GM12878 (cell line): ENCODE results near the gene FGFBP3. TPM values are rescaled to one million over a fixed set of nuclear protein-coding genes. Genes with fewer than 3 reads are reported as not detected.

Source experiments
- ATAC-seq: fragments of 200-7000 bp; cut with Tn5 transposase; 3 replicates; pipeline ENCODE4 v1.9.1; 2020; ENCODE audit warnings: mild to moderate bottlenecking, moderate library complexity
- BruUV-seq: library from RNA; stranded (reverse); fragments of 400-500 nt; replicated peaks from 2 replicates; lab custom pipeline; 2021; lab: Mats Ljungman, UMichigan
- CTCF ChIA-PET: fragments of 300-600 bp; sonication (Branson Sonifier 250); formaldehyde crosslinking; extraction: SDS; loops from one replicate; lab custom pipeline; 2021; ENCODE audit warnings: inconsistent platforms; lab: Yijun Ruan, JAX
- POLR2A ChIA-PET: fragments of 350-600 bp; formaldehyde crosslinking; extraction: SDS; loops from one replicate; lab custom pipeline; 2021; ENCODE audit warnings: inconsistent platforms; lab: Charles Lee
- RAD21 ChIA-PET: fragments of 300-600 bp; sonication (Branson Sonifier 250); formaldehyde crosslinking; loops from one replicate; lab custom pipeline; 2023; ENCODE audit warnings: antibody characterized with exemption; ENCODE audit not compliant: unreplicated experiment; lab: Charles Lee
- SMC1A ChIA-PET: fragments of 300-600 bp; sonication (Branson Sonifier 250); formaldehyde crosslinking; loops from one replicate; lab custom pipeline; 2023; ENCODE audit not compliant: unreplicated experiment, uncharacterized antibody; lab: Charles Lee
- DNase-seq: peaks from one replicate; pipeline ENCODE4 v3.0.0-alpha.2; 2011; ENCODE audit warnings: low read depth, low spot score
- FAIRE-seq: peaks from 3 replicates; lab custom pipeline; 2011; peaks lifted over from hg19 to GRCh38; lab: Jason Lieb, UNC
- H2AFZ ChIP-seq: 2 replicates; pipeline ENCODE4 v1.6.0; 2011; ENCODE audit warnings: low read depth, low read length, control low read depth; ENCODE audit not compliant: control insufficient read depth
- H3K27ac ChIP-seq: 2 replicates; pipeline ENCODE4 v1.5.1; 2011; ENCODE audit warnings: control low read depth; ENCODE audit not compliant: control insufficient read depth, insufficient read depth
- H3K27me3 ChIP-seq, 2 experiments: replicated peaks in 1 of 2; 2 replicates each; pipeline versions ENCODE4 v1.6.0 to v1.6.1; 2011; ENCODE audit warnings: low read length in 1 of 2; ENCODE audit not compliant: control insufficient read depth in 2 of 2, insufficient read depth in 2 of 2
- H3K36me3 ChIP-seq, 2 experiments: 2 replicates each; pipeline ENCODE4 v1.5.1; 2011; ENCODE audit warnings: low read length in 1 of 2; ENCODE audit not compliant: control insufficient read depth in 2 of 2, insufficient read depth in 2 of 2
- H3K4me1 ChIP-seq: 2 replicates; pipeline ENCODE4 v1.6.1; 2011; ENCODE audit warnings: mild to moderate bottlenecking, low read length, moderate library complexity, mixed read lengths; ENCODE audit not compliant: control insufficient read depth, insufficient read depth
- H3K4me2 ChIP-seq: 2 replicates; pipeline ENCODE4 v1.6.0; 2011; ENCODE audit warnings: control low read depth; ENCODE audit not compliant: control insufficient read depth, insufficient read depth
- H3K4me3 ChIP-seq: fragments of 200-600 bp; sonication (generic); 2 replicates; pipeline ENCODE4 v1.5.1; 2016
- H3K79me2 ChIP-seq: 2 replicates; pipeline ENCODE4 v1.6.0; 2011; ENCODE audit warnings: low read length; ENCODE audit not compliant: control insufficient read depth, insufficient read depth
- H3K9ac ChIP-seq: 2 replicates; pipeline ENCODE4 v1.8.0; 2011; ENCODE audit warnings: low read length, control low read depth, mixed read lengths; ENCODE audit not compliant: control insufficient read depth, insufficient read depth
- H3K9me3 ChIP-seq: replicated peaks from 3 replicates; pipeline ENCODE4 v1.5.1; 2011; ENCODE audit warnings: mild to moderate bottlenecking, low read length; ENCODE audit not compliant: control insufficient read depth, insufficient read depth
- H4K20me1 ChIP-seq: 2 replicates; pipeline ENCODE4 v1.6.0; 2011; ENCODE audit not compliant: control insufficient read depth, insufficient read depth
- BCL3 ChIP-seq: IDR thresholded peaks from 2 replicates; pipeline ENCODE4 v1.6.1; 2011; ENCODE audit warnings: borderline replicate concordance, low read depth, mild to moderate bottlenecking, moderate library complexity, low read length; ENCODE audit not compliant: insufficient read depth, poor library complexity, severe bottlenecking
- BMI1 ChIP-seq: fragments of 450-650 bp; IDR thresholded peaks from 2 replicates; pipeline ENCODE4 v1.6.1; 2016; ENCODE audit warnings: mild to moderate bottlenecking, moderate library complexity, borderline replicate concordance
- CTCF ChIP-seq, 3 experiments: IDR thresholded peaks in 2 of 3; conservative IDR thresholded peaks in 1 of 3; 2 replicates each; pipeline ENCODE4 v1.5.1; 2011; ENCODE audit warnings: low read depth in 3 of 3, low read length in 3 of 3, mild to moderate bottlenecking in 3 of 3, control low read depth in 2 of 3, moderate library complexity in 2 of 3, inconsistent platforms in 1 of 3, mixed read lengths in 1 of 3; ENCODE audit not compliant: control insufficient read depth in 2 of 3, insufficient read depth in 1 of 3; ENCODE audit errors: extremely low read depth in 1 of 3
- FOXM1 ChIP-seq: IDR thresholded peaks from 2 replicates; pipeline ENCODE4 v1.6.1; 2012; ENCODE audit warnings: low read depth, mild to moderate bottlenecking, inconsistent platforms, low read length, moderate library complexity
- IKZF1 ChIP-seq: fragments of 450-650 bp; conservative IDR thresholded peaks from 2 replicates; pipeline ENCODE4 v1.6.1; 2017; ENCODE audit warnings: antibody characterized with exemption, mild to moderate bottlenecking
- MLLT1 ChIP-seq: fragments of 450-650 bp; IDR thresholded peaks from 2 replicates; pipeline ENCODE4 v1.6.1; 2016; ENCODE audit warnings: mild to moderate bottlenecking
- NR2C1 ChIP-seq: fragments of 450-650 bp; IDR thresholded peaks from 2 replicates; pipeline ENCODE4 v1.6.1; 2017; ENCODE audit warnings: antibody characterized with exemption, mild to moderate bottlenecking, moderate library complexity
- YBX1 ChIP-seq: fragments of 450-650 bp; IDR thresholded peaks from 2 replicates; pipeline ENCODE4 v1.6.1; 2016; ENCODE audit warnings: antibody characterized with exemption
- YY1 ChIP-seq: IDR thresholded peaks from 2 replicates; pipeline ENCODE4 v1.6.1; 2011; ENCODE audit warnings: low read depth, mild to moderate bottlenecking, low read length
- WGBS: methylation state at CpG from one replicate; pipeline ENCODE4 v1.1.6; 2016; ENCODE audit warnings: low lambda C conversion rate; ENCODE audit not compliant: insufficient replicate concordance, insufficient coverage; ENCODE audit errors: missing lambda C conversion rate; 5-methylcytosine and 5-hydroxymethylcytosine counted together
- in situ Hi-C: fragments of 300-500 bp; cut with MboI; formaldehyde crosslinking; loops from 9 replicates; pipeline ENCODE4 v1.14.3; 2018; ENCODE audit warnings: mixed read lengths
- intact Hi-C: fragments of 100-400 bp; cut with micrococcal nuclease; formaldehyde crosslinking; loops from one replicate; pipeline ENCODE4 v1.14.2; 2022; ENCODE audit not compliant: unreplicated experiment
- polyA plus RNA-seq, 11 experiments: library from polyadenylated mRNA; depleted of rRNA in 4 of 11; unstranded in 6 of 11; stranded (reverse) in 5 of 11; fragments of >200 nt; fragmentation: Nextera tagmentation in 4 of 11; fragmentation: Illumina TruSeq in 1 of 11; extraction: Ambion mirVana in 4 of 11; extraction: Trizol in 1 of 11; gene quantifications; 1 replicate in 1 of 11; 2 replicates in 10 of 11; pipeline versions ENCODE4 v1.2.1 to v1.2.3, GENCODE V29; 2011 to 2016; ENCODE audit warnings: inconsistent platforms in 2 of 11, missing spikeins in 2 of 11, low read depth in 1 of 11
- total RNA-seq, 4 experiments: library from RNA; depleted of rRNA in 3 of 4; stranded (reverse); fragments of >200 nt in 3 of 4; fragmentation: Illumina TruSeq in 1 of 4; extraction: Trizol in 1 of 4; gene quantifications; 2 replicates each; pipeline versions ENCODE4 v1.2.1 to v1.2.3, GENCODE V29; 2013 to 2021
- TF ChIP-seq, protein P1 (sequence below): IDR thresholded peaks from 2 replicates; pipeline ENCODE4 v1.6.1; 2012; ENCODE audit warnings: low read length, inconsistent platforms
- TF ChIP-seq, protein P2 (sequence below): fragments of 450-650 bp; IDR thresholded peaks from 2 replicates; pipeline ENCODE4 v1.6.1; 2016; ENCODE audit warnings: mild to moderate bottlenecking

FGFBP3 gene
- total and polyA plus RNA-seq, 10 of the 15 experiments (the other 5 are each of a cell fraction or from before 2014, with no cell fraction given): 0.08 to 1.0 (median 0.23) TPM

DNA sequence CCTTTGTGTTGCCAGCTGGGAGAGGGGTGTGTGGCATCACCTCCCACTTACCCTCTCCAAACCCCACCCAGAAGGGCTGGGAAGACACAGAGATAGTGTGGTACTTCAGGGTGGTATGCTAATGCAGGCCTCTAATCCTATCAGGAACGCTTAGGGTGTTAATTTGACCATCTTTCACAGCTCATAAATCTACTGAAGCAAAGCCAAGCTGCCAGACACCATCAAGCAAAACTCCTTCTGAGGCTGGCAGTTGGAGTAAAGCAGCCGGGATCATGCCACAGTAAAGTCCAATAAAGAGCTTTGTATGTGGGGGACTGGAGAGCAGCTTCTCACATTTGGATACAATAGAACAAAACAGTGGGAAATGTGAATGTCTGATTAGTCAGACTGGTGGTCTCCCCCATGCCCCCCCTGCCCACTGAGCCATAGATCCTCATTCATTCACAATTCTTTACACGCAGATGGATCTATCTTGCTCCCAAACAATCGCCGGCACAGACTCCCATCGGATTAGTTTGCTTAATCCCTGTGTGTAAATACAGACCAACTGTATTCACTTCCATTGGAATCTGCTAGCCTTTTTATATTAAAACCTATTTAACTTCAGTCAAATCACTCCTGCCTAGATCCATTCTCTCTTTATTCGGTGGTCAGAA is 29.6 kb downstream of the FGFBP3 start (continued):
- TF ChIP-seq CTCF (IDR thresholded peaks at IDR 0.05 in 2 of 3, conservative IDR thresholded peaks at IDR 0.05 in 1 of 3; ENCODE audit: control insufficient read depth in 2 of 3, extremely low read depth in 1 of 3, insufficient read depth in 1 of 3, low read depth in 3 of 3, low read length in 3 of 3) (no peak), YBX1 (no peak), YY1 (no peak), NR2C1 (no peak), FOXM1 (no peak), IKZF1 (no peak), BCL3 (no peak)

DNA sequence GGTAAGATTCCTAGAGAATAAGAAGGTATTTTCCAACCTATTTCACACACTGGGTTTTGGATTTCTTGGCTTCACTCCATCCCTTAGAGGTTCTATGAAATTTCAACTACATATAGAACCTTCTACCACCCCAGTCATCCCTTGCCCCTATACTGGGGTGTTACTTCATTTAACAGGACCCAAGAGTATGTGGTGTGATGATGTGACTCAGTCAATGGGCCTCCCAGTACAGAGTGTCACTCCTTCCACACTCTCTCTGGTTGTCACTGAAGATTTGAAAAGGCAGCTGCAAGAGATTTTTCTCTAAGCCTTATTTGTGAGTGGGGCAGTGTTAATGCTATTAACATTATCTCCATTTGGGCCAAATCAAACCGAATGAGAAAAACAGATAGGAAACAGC is 33.5 kb downstream of the FGFBP3 start:
- BruUV-seq: no TSS peak
- WGBS: 94% methylated on average over 1 of the region's 1 CpG
- FAIRE-seq: no peak
- Histone ChIP-seq H3K36me3 (no peaks in the 10 kb centered on the region), H3K4me3 (no peak overlapping the region), H2AFZ (no peak overlapping the region), H3K9ac (no peak overlapping the region), H3K4me1 (no peaks in the 10 kb centered on the region), H3K4me2 (no peak overlapping the region), H3K79me2 (no peaks in the 10 kb centered on the region), H3K27ac (no peak overlapping the region), H4K20me1 (no peaks in the 10 kb centered on the region), H3K27me3 (no peaks in the 10 kb centered on the region), H3K9me3 (no peaks in the 10 kb centered on the region)
- ChIA-PET CTCF (no interaction called here), POLR2A (no interaction called here), SMC1A (no interaction called here), RAD21 (no interaction called here)
- in situ Hi-C loops (no loop called here), intact Hi-C loops (no loop called here)
- ATAC-seq: no peak
- no peak for DNase-seq
- TF ChIP-seq, protein P1, sequence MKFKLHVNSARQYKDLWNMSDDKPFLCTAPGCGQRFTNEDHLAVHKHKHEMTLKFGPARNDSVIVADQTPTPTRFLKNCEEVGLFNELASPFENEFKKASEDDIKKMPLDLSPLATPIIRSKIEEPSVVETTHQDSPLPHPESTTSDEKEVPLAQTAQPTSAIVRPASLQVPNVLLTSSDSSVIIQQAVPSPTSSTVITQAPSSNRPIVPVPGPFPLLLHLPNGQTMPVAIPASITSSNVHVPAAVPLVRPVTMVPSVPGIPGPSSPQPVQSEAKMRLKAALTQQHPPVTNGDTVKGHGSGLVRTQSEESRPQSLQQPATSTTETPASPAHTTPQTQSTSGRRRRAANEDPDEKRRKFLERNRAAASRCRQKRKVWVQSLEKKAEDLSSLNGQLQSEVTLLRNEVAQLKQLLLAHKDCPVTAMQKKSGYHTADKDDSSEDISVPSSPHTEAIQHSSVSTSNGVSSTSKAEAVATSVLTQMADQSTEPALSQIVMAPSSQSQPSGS: no peak
- TF ChIP-seq, protein P2, sequence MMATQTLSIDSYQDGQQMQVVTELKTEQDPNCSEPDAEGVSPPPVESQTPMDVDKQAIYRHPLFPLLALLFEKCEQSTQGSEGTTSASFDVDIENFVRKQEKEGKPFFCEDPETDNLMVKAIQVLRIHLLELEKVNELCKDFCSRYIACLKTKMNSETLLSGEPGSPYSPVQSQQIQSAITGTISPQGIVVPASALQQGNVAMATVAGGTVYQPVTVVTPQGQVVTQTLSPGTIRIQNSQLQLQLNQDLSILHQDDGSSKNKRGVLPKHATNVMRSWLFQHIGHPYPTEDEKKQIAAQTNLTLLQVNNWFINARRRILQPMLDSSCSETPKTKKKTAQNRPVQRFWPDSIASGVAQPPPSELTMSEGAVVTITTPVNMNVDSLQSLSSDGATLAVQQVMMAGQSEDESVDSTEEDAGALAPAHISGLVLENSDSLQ: no peak
- TF ChIP-seq MLLT1 (no peak), BMI1 (no peak)
